ENCODE data around the gene DOK1.

The DOK1 gene

GRCh38 chr2:74525717-74526648 lies 28.5 kb upstream of the DOK1 start, which contains the start of gene DQX1:
Gene DQX1, minus strand, starts transcription at chr2:74526231. Its CDS starts 502 bp downstream, at chr2:74525729.
- in situ Hi-C loops (cut with MboI; ENCODE audit: low sequenced_read_pairs), result no loop called here

GRCh38 chr2:74526649-74527230 lies 27.8 kb upstream of the DOK1 start:
- in situ Hi-C loops (cut with MboI; ENCODE audit: low sequenced_read_pairs), result no loop called here

GRCh38 chr2:74527741-74528140 lies 26.8 kb upstream of the DOK1 start:
- in situ Hi-C loops (cut with MboI; ENCODE audit: low sequenced_read_pairs), result no loop called here

- in situ Hi-C loops (cut with MboI; ENCODE audit: low sequenced_read_pairs), result no loop called here
These were observed 25.7 kb upstream of the DOK1 start for GRCh38 chr2:74528600-74529356.

GRCh38 chr2:74529357-74530238 lies 24.9 kb upstream of the DOK1 start, which contains the start of the genes AUP1 and HTRA2:
Gene AUP1, minus strand, starts transcription at chr2:74529706. Its CDS starts 77 bp downstream, at chr2:74529629.
Gene HTRA2, plus strand, starts transcription at chr2:74529933. Its CDS starts 74 bp downstream, at chr2:74530007.
- in situ Hi-C loops (cut with MboI; ENCODE audit: low sequenced_read_pairs), result loop anchor here (10.0 kb wide), 1 partner anchor 55 kb away; no protein-coding TSS in a partner anchor

GRCh38 chr2:74530239-74531187 lies 24.0 kb upstream of the DOK1 start:
- in situ Hi-C loops (cut with MboI; ENCODE audit: low sequenced_read_pairs), result loop anchor here (10.0 kb wide), 1 partner anchor 54 kb away; no protein-coding TSS in a partner anchor

GRCh38 chr2:74531666-74532065 lies 22.9 kb upstream of the DOK1 start:
- in situ Hi-C loops (cut with MboI; ENCODE audit: low sequenced_read_pairs), result loop anchor here (10.0 kb wide), 1 partner anchor 53 kb away; no protein-coding TSS in a partner anchor

GRCh38 chr2:74532222-74532621 lies 22.3 kb upstream of the DOK1 start:
- in situ Hi-C loops (cut with MboI; ENCODE audit: low sequenced_read_pairs), result loop anchor here (10.0 kb wide), 1 partner anchor 53 kb away; no protein-coding TSS in a partner anchor

GRCh38 chr2:74533464-74533863 lies 21.1 kb upstream of the DOK1 start:
- in situ Hi-C loops (cut with MboI; ENCODE audit: low sequenced_read_pairs), result loop anchor here (10.0 kb wide), 1 partner anchor 51 kb away; no protein-coding TSS in a partner anchor

GRCh38 chr2:74534411-74534810 lies 20.1 kb upstream of the DOK1 start:
- in situ Hi-C loops (cut with MboI; ENCODE audit: low sequenced_read_pairs), result loop anchor here (10.0 kb wide), 1 partner anchor 50 kb away; no protein-coding TSS in a partner anchor

- in situ Hi-C loops (cut with MboI; ENCODE audit: low sequenced_read_pairs), result loop anchor here (10.0 kb wide), 1 partner anchor 49 kb away; no protein-coding TSS in a partner anchor
These were observed 19.0 kb upstream of the DOK1 start for GRCh38 chr2:74535440-74535965.

- in situ Hi-C loops (cut with MboI; ENCODE audit: low sequenced_read_pairs), result loop anchor here (10.0 kb wide), 1 partner anchor 48 kb away; no protein-coding TSS in a partner anchor
These were observed 18.2 kb upstream of the DOK1 start for GRCh38 chr2:74536166-74536950.

GRCh38 chr2:74537140-74537539 lies 17.4 kb upstream of the DOK1 start:
- in situ Hi-C loops (cut with MboI; ENCODE audit: low sequenced_read_pairs), result loop anchor here (10.0 kb wide), 1 partner anchor 48 kb away; no protein-coding TSS in a partner anchor

GRCh38 chr2:74538881-74539339 lies 15.6 kb upstream of the DOK1 start:
- in situ Hi-C loops (cut with MboI; ENCODE audit: low sequenced_read_pairs), result loop anchor here (10.0 kb wide), 1 partner anchor 46 kb away; no protein-coding TSS in a partner anchor

- in situ Hi-C loops (cut with MboI; ENCODE audit: low sequenced_read_pairs), result no loop called here
These were observed 14.2 kb upstream of the DOK1 start for GRCh38 chr2:74540291-74540690.

GRCh38 chr2:74542978-74543377 lies 11.5 kb upstream of the DOK1 start:
- in situ Hi-C loops (cut with MboI; ENCODE audit: low sequenced_read_pairs), result no loop called here

- in situ Hi-C loops (cut with MboI; ENCODE audit: low sequenced_read_pairs), result no loop called here
These were observed 9.9 kb upstream of the DOK1 start for GRCh38 chr2:74544634-74545033.
